ENCODE results near the gene SDHAF2.
"Not testable (repeated sequence)": the region's sequence is repeated elsewhere in the genome, so short reads cannot be mapped to it uniquely, and the experiment has no call there.

Gene SDHAF2

GRCh38 chr11:61477126-61477525, 47.2 kb downstream of the SDHAF2 start:
- no peak for DNase-seq

- DNase-seq, result peak in 1 of 2 donors; percentile 59
Observed at GRCh38 chr11:61477727-61478148, 47.8 kb downstream of the SDHAF2 start.

- DNase-seq, result not testable (repeated sequence)
Observed at GRCh38 chr11:61479360-61480058, 49.6 kb downstream of the SDHAF2 start.

GRCh38 chr11:61480261-61480993, 50.5 kb downstream of the SDHAF2 start:
- DNase-seq, result no peak

GRCh38 chr11:61480994-61481335, 51.0 kb downstream of the SDHAF2 start:
- no peak for DNase-seq

- no peak for DNase-seq
Observed at GRCh38 chr11:61481806-61482205, 51.9 kb downstream of the SDHAF2 start.

GRCh38 chr11:61482513-61482912, 52.6 kb downstream of the SDHAF2 start:
- DNase-seq, result peak in 1 of 2 donors; percentile 22

GRCh38 chr11:61484541-61484940, 54.6 kb downstream of the SDHAF2 start:
- DNase-seq, result peak in 1 of 2 donors; percentile 32

- no peak for DNase-seq
Observed at GRCh38 chr11:61485080-61485479, 55.2 kb downstream of the SDHAF2 start.

- DNase-seq, result peak in 1 of 2 donors; percentile 37
Observed at GRCh38 chr11:61486011-61486620, 56.2 kb downstream of the SDHAF2 start.

GRCh38 chr11:61486779-61487178, 56.9 kb downstream of the SDHAF2 start:
- DNase-seq, result no peak

GRCh38 chr11:61487342-61488025, 57.6 kb downstream of the SDHAF2 start:
- DNase-seq, result no peak

GRCh38 chr11:61488651-61489291, 58.8 kb downstream of the SDHAF2 start:
- no peak for DNase-seq

- no peak for DNase-seq
Observed at GRCh38 chr11:61489833-61490721, 60.2 kb downstream of the SDHAF2 start.

GRCh38 chr11:61491736-61492395, 61.9 kb downstream of the SDHAF2 start:
- DNase-seq, result no peak

- DNase-seq, result no peak
Observed at GRCh38 chr11:61494381-61494961, 64.5 kb downstream of the SDHAF2 start.

- DNase-seq, result no peak
Observed at GRCh38 chr11:61495801-61496601, 66.1 kb downstream of the SDHAF2 start.
